Cardiac septum (tissue), 1 donor: Measurements from ENCODE around the gene INPP5A. TPM values are rescaled to one million over a fixed set of nuclear protein-coding genes. Genes with fewer than 3 reads are reported as not detected.

Experiments used
- DNase-seq: peaks from one replicate; pipeline ENCODE4 v3.0.0-alpha.2; 2020; ENCODE audit warnings: low spot score
- intact Hi-C: fragments of 100-400 bp; cut with DNase I; formaldehyde crosslinking; loops from one replicate; pipeline ENCODE4 v1.14.0; 2022
- total RNA-seq: library from RNA; stranded (reverse); fragmentation: NEBNext Ultra II Directional; extraction: Animal tissue kit (Norgen Biotek cat#: 25700); gene quantifications from one replicate; pipeline ENCODE4 v1.2.1, GENCODE V29; 2021
- donor health status: DM: no; HTN: no; CAD: no.

The INPP5A gene
- total RNA-seq, 1 donor from 2014 or later: 121 TPM

GRCh38 chr10:132515811-132516726, 21.5 kb upstream of the INPP5A start:
- peak; percentile 73 for DNase-seq
- intact Hi-C loops: loop anchor here (5.0 kb wide), 2 partner anchors 71 to 119 kb away; partner anchors contain the start of gene PWWP2B

DNA sequence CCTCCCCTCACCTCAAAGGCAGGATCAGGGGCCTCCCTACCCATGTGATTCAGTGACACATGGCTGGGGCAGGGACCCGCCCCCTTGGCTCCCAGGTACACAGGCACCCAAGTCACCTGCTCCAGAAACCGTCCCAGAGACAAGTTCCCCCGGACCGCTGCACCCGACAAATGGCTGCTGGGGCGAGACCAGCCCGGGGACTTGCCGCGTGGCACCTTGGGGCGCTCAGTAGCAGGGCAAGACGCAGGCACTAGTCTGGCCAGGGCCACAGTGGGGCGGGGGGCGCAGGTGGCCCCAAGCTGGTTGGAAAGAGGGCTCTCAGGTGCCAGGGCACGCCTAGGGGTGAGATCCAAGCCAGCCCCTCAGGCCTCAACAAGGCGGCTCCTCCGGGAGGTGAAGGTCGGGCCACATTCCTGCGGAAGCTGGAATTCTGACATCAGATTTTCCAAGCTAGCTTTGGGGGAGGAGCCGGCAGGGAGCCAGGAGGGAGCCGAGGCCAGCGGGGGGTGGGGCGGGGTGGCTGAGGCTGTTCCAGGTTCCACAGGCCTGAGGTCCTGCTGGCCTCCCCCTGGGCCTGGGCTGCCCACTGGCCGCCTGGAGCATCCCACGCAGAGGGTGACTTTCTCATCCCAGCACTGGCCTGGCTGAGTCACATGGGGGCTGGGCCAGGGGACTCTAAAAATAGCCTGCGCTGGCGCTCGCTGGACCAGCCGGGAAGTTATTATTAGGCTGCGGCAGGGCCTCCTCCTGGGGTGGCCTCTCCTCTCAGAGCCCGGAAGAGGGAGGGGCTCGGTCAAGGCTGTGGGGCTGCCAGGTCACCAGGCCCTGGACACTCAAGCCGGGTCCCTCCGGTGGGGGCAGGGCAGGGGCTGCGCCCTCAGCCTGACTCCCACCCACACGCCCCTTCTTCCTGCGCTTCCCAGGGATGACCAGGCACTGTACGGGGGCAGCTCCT, 20.5 kb upstream of the INPP5A start:
- peak; percentile 97 for DNase-seq
- intact Hi-C loops: loop anchor here (1.0 to 5.0 kb wide), 4 partner anchors 20 to 120 kb away; partner anchors contain the start of genes INPP5A and PWWP2B

DNA sequence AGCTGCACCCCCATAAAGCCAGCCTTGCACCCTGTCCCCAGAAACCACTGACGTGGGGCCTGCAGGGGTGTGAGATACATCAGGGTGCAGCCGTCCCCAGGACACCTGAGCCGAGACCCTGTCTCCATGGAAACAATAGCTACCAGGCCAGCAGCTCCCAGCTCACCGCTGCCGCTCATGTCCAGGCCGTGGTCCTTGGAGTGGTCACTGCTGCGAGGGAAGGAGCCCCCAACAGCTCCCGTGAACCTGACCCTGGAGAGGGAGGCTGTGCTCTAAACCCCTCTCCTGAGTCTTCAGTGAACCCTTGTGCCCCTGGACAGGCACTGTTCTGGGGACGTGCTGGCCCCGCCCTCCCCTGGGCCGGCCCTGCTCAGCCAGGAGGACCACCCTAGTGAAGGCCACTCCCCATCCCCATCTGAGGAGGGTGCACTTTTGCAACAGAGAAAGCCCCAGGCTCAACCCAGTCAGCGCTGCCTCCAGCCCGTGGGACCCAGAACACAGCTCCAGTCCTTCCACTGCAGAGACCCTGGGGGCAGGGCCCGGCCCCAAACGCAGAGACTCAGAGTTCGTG, 19.6 kb upstream of the INPP5A start:
- intact Hi-C loops: loop anchor here (1.0 to 5.0 kb wide), 5 partner anchors 19 to 121 kb away; partner anchors contain the start of genes INPP5A and PWWP2B
- peak; percentile 76 for DNase-seq

DNA sequence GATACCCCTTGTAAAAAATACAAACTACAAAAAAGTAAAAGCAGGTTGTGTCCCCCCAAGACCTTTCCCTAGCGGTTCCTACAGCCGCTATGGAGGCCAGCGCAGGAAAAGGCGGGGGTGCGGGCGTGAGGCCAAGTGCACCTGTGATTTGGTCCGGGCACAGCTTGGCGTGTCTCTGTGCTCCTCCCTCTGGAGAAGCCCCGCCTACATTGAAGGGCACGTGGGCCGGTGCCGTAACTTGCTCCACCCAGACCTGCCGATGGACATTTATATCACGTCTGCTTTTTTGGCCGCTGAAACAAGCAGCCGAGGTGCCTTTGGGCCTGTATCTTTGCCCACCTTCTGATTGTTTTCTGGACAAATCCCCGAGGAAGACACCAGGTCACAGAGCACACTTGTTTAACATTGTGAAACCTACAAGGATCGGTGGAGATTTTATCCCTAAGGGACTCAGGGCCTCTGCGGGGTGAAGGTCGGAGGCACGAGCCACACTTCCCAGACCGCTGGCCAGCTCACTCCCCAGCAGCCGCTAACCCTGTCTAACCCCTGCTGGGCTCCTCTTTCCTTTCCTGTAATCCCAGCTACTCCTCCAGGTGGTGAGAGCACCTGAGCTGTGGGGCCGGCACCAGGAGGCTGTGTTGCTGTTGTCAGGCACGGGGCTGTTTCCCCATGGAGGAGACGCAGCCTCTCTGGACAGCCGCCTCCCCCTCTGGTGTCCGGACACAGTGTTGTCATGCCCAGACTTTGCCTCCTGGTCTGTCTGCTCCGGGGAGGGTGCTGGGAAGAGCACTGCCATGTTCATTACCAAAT, 18.8 kb upstream of the INPP5A start:
- intact Hi-C loops: loop anchor here (1.0 to 5.0 kb wide), 3 partner anchors 69 to 121 kb away; partner anchors contain the start of gene PWWP2B
- peak; percentile 87 for DNase-seq

DNA sequence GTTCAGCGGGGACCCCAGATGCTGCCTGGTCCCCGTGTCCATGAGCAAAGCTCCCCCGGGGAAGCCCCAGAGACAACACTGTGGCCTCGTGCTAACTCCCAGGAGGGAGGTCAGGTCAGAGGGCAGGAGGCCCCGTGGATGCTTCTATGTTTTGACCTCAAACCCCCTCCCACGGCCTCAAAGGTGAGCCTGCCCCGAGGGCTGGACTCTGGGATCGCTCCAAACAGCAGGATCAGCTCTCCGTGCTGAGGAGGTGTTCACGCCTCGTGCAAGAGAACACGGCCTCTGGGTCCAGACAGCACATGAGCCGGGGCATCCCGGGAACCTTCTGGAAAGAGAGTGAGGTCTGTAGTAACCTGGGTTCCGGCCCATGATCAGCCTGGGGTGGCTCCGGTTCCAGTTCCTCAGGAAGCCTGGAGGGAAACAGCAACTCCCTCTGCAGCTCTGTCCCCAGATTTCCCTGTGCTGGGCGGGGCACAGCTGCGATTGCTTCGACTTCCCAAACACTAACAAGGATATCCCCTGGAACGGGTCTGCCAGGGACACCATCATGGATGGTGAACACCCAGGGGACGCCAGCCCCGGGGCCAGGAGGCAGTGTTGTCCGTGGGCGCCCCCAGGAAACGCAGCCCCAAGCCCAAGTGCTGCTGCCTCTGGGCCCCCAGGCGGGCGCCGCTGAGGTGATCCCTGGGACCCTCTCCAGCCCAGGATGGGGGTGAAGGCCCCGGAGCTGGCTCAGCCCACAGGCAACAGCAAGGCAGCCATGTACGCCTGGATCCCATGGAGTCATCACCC, 18.0 kb upstream of the INPP5A start:
- intact Hi-C loops: loop anchor here (5.0 kb wide), 2 partner anchors 68 to 122 kb away; partner anchors contain the start of gene PWWP2B
- peak; percentile 74 for DNase-seq

DNA sequence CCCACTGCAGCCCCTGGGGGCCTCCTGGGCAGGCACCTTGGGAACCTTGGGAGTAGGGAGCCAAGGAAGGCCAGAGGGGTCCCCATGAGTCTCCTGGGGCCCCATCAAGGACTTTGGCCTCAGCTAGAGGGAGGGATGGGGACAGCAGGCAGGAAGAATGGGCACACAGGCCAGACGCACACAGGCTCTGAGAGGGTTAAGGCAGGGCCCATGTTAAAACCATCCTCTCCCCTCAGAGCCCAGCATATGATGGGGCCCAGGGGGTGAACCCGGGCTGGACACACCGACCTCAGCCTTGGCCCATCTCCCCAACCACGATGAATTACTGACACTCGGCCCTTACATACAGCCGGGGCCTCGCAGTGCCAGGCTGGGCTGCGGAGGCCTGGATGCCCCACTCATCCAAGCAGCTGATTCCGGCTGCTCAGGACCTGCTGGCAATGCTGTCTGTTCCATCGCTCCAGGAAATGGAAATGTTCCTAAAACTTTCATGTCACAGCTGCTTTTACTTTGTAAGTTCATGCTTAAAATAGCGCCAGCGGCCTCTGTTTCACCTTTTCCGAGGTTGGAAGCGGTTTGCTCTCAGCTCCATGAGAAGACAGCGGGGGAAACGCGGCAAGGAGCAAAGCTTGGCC, 17.3 kb upstream of the INPP5A start:
- intact Hi-C loops: no loop called here

GRCh38 chr10:132521041-132521465, 16.5 kb upstream of the INPP5A start:
- intact Hi-C loops: no loop called here
- DNase-seq: peak; percentile 47

More for the DNA sequence above, 17.3 kb upstream of the INPP5A start:
- DNase-seq: peak; percentile 74

GRCh38 chr10:132521466-132522102, 16.0 kb upstream of the INPP5A start:
- intact Hi-C loops: no loop called here
- peak; percentile 61 for DNase-seq

DNA sequence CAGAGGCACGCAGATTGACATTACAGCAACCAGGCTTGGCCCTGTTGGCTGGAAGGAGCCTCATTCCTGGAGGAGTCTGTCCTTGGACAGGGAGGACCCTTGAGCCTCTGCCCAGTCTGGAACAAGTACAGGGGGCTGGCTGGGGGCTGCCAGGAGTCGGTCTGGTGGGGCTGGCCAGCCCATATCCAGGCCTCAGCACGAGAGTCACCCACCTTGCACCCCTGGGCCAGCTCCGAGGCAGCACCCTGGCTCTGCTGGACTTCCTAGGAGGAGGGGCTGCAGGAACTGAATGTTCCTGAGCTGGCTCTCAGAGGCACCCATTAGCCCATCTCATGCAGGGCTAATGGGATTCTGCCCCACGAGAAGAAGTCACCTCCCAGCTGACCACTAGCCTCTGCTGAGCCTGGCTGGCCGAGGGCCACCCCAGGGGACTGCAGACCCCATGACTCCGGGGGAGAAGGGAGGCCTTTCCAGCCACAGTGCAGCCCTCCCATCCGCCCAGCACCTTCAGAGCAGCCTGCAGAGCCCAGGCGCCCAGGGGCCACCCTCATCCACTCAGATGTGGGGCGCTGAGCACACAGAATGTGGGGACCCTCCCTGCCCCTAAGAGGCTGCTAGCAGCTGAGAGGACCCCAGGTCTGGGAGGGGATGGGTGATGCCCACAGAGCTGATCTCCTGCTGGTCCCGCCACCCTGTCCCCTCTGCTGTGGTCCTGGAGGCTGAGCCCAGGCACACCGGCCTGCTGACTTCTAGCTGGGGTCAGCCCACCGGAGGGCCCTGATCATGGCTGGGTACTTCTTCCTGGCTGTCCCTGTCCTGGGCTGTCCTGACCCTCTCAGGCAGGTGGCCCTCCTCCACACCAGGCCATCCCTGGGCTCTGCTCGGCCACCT, 14.8 kb upstream of the INPP5A start:
- intact Hi-C loops: no loop called here
- DNase-seq: peak; percentile 70

DNA sequence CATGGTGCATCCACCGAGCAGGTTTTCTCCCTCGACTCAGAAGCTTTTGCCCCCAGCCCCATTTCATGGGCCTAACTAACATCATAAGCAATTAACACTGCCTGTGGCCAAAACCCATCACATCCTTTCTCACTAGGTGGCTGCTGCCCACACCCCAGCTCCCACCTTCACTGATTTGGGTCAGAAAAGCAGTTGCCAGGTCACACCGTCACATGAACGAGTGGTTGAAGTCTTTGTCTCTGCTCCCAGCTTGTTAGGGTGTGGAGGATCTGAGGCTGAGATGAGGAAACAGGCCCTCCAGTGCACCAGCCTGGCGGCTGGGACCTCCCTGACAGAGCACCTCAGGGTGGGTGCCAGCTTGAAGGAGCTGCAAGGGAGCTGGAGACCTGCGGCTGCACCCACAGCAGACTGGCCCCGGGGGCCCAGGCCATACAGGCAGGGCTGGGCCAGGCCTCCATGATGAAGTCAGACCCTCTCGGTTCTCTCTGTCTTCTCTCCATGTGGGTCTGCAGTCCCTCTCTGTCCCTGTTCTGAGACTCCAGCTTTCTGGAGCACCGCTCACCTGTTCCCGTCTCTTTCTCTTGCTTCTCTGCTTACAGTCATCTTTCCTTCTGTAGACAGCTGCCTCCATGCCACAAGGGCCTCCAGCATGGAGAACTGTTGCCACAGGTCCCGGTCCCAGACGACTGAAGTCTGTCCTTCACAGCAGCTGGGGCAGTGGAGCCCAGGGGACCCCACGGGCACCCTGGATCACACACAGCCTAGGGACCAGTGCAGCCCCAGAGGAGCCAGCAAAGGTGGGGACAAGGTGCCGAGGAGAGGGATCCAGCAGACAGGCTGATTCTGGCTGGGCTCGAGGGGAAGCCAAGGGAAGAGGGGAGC, 13.8 kb upstream of the INPP5A start:
- intact Hi-C loops: no loop called here

DNA sequence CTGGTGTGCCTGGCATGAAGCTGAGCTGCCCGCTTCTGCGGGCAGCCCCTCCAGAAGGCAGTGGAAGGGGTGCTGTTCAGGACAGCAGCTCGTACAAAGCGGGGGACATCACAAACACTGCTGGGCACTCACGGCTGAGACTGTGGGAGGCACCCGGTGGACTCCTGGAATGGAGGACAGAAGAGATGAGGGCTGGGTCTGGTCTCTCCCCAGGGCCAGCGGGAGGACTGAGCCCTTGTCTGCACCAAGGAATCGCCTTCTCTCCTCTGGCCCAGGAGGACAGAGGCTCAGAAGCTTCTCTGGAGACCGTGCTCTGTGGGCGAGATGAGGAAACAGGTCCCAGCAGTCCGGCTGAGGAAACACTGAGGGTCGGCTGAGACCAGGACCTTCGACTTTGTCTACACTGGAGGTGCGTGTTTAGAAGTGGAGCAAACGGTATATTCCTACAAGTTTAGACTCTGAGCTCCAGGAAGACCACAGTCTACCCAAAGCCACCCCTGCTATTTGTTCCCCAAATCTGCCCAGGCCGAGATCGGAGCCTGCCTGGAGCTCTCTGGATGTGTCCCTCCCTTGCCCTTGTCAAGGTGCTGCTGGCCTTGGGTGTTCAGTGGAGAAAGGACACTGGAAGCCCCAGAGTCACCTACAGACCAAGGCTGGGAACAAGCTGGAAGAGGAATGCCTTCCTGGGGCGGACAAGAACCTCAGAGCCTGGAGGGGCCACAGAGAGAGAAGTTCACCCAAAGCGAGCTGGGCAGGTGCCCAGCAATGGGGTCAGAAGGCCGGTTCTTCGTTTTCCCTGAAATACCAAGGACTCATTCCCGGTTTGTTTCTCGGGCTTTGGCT, 12.9 kb upstream of the INPP5A start:
- DNase-seq: peak; percentile 67
- intact Hi-C loops: no loop called here

More for the DNA sequence above, 13.8 kb upstream of the INPP5A start:
- DNase-seq: peak; percentile 60

- intact Hi-C loops: no loop called here
- DNase-seq: peak; percentile 17
Observed at GRCh38 chr10:132526676-132527075, 10.9 kb upstream of the INPP5A start.

DNA sequence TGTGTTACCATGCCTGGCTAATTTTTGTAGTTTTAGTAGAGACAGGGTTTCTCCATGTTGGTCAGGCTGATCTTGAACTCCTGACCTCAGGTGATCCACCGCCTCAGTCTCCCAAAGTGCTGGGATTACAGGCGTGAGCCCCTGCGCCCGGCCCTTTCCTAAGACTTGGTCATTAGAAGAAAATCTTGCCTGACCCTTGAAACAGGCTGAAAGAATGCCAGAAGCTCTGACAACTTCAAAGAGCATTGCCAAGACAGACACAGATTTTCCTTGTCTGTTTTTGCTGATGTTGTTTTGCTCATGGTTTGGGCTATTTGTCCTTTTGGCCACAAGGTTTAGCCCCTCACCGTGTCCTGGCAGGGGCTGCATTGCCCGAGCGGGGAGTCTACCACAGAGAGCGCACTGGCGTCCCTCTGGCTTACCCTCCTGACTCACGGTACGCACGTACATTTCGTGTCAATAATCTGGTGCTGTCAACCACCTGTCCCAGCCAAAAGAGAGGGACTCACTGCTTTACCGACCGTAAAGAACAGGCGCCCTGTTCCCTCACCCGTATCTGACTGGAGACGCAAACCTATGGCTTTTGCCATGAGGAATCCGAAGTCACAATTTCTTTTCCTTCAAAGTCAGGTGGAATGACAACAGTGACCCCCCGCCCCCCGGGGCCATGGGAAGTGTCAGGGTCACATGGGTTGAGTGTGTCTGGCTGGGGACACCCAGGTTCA, 10.1 kb upstream of the INPP5A start:
- DNase-seq: peak; percentile 47
- intact Hi-C loops: no loop called here
